Smooth muscle cell (in vitro differentiated cells): ENCODE results near the gene OCSTAMP. TPM values are rescaled to one million over a fixed set of nuclear protein-coding genes. Genes with fewer than 3 reads are reported as not detected.
A peak's percentile ranks its signal among the peaks of the same experiment; 100 is the strongest.

Experiments
- DNase-seq: peaks from one replicate; lab custom pipeline; 2025; ENCODE audit not compliant: unreplicated experiment; lab: John Stamatoyannopoulos, UW
- H2AFZ ChIP-seq: fragments of 200-600 bp; sonication (generic); 2 replicates; pipeline ENCODE4 v1.6.0; 2016; ENCODE audit warnings: antibody characterized with exemption, low read depth, mild to moderate bottlenecking
- H3F3A ChIP-seq: fragments of 200-600 bp; sonication (generic); 2 replicates; pipeline ENCODE4 v1.6.0; 2017; ENCODE audit warnings: antibody characterized with exemption, low read depth
- H3K27ac ChIP-seq: fragments of 200-600 bp; sonication (generic); 2 replicates; pipeline ENCODE4 v1.5.1; 2016; ENCODE audit warnings: low read depth, mild to moderate bottlenecking
- H3K27me3 ChIP-seq: fragments of 200-600 bp; sonication (generic); 2 replicates; pipeline ENCODE4 v1.6.1; 2016; ENCODE audit warnings: low read depth, mild to moderate bottlenecking
- H3K36me3 ChIP-seq: fragments of 200-600 bp; sonication (generic); 2 replicates; pipeline ENCODE4 v1.5.1; 2016; ENCODE audit warnings: low read depth
- H3K4me1 ChIP-seq: fragments of 200-600 bp; sonication (generic); 2 replicates; pipeline ENCODE4 v1.5.1; 2016; ENCODE audit warnings: low read depth
- H3K4me2 ChIP-seq: fragments of 200-600 bp; sonication (generic); 2 replicates; pipeline ENCODE4 v1.6.0; 2016; ENCODE audit warnings: mild to moderate bottlenecking
- H3K4me3 ChIP-seq: fragments of 200-600 bp; sonication (generic); 2 replicates; pipeline ENCODE4 v1.5.1; 2016; ENCODE audit warnings: mild to moderate bottlenecking
- H3K79me2 ChIP-seq: fragments of 200-600 bp; sonication (generic); 2 replicates; pipeline ENCODE4 v1.6.0; 2016; ENCODE audit warnings: low read depth, mild to moderate bottlenecking
- H3K9ac ChIP-seq: fragments of 200-600 bp; sonication (generic); 2 replicates; pipeline ENCODE4 v1.6.0; 2016; ENCODE audit warnings: low read depth
- H3K9me3 ChIP-seq: fragments of 200-600 bp; sonication (generic); replicated peaks from 2 replicates; pipeline ENCODE4 v1.5.1; 2016; ENCODE audit warnings: low read depth
- H4K20me1 ChIP-seq: fragments of 200-600 bp; sonication (generic); 2 replicates; pipeline ENCODE4 v1.6.0; 2016; ENCODE audit warnings: low read depth
- CTCF ChIP-seq: fragments of 200-600 bp; sonication (generic); IDR thresholded peaks from 2 replicates; pipeline ENCODE4 v1.5.1; 2017; ENCODE audit warnings: borderline replicate concordance, mild to moderate bottlenecking, antibody characterized with exemption; ENCODE audit not compliant: insufficient read depth, poor library complexity, severe bottlenecking
- WGBS: methylation state at CpG from one replicate; pipeline ENCODE4 v1.1.7; 2016; ENCODE audit warnings: low lambda C conversion rate; 5-methylcytosine and 5-hydroxymethylcytosine counted together
- polyA plus RNA-seq: library from polyadenylated mRNA; unstranded; fragments of >200 nt; fragmentation: Nextera tagmentation; extraction: Ambion mirVana; gene quantifications from 2 replicates; pipeline ENCODE4 v1.2.1, GENCODE V29; 2016
- total RNA-seq: library from RNA; depleted of rRNA; stranded (reverse); fragments of >200 nt; gene quantifications from 2 replicates; pipeline ENCODE4 v1.2.3, GENCODE V29; 2014

OCSTAMP gene
- total and polyA plus RNA-seq, 2 experiments from 2014 or later: not detected

GRCh38 chr20:46519471-46520068 lies 30.9 kb downstream of the OCSTAMP start:
- H4K20me1 ChIP-seq: no peaks in the 10 kb centered on the region
- no peak overlapping the region for H3K4me2 ChIP-seq
- H3K79me2 ChIP-seq: no peaks in the 10 kb centered on the region
- no peak overlapping the region for H3K9ac ChIP-seq
- H3K27ac ChIP-seq: no peak overlapping the region
- no peak for DNase-seq
- no peak for TF ChIP-seq CTCF
- no peak overlapping the region for H3K4me3 ChIP-seq
- H3K27me3 ChIP-seq: peaks cover 29% of the 10 kb centered on the region
- no peaks in the 10 kb centered on the region for H3K36me3 ChIP-seq
- H3K9me3 ChIP-seq: no peaks in the 10 kb centered on the region
- H3K4me1 ChIP-seq: no peaks in the 10 kb centered on the region
- H2AFZ ChIP-seq: no peak overlapping the region
- 72% methylated on average over 3 of the region's 3 CpGs for WGBS
- H3F3A ChIP-seq: no peaks in the 10 kb centered on the region

GRCh38 chr20:46512943-46513844 lies 37.3 kb downstream of the OCSTAMP start, which contains the start of gene ZNF334:
Gene ZNF334, minus strand, starts transcription at chr20:46513559. Its CDS starts 1,457 bp downstream, at chr20:46512102.
- WGBS: 4% methylated on average over 46 of the region's 49 CpGs
- no peak within 1 kb of the TSS for H3K27ac ChIP-seq
- H2AFZ ChIP-seq: peak within 1 kb of the TSS; percentile 98
- peak; percentile 5 for DNase-seq
- H3K9ac ChIP-seq: peak within 1 kb of the TSS; percentile 52
- H3K79me2 ChIP-seq: no peaks in the 10 kb centered on the region
- H3K36me3 ChIP-seq: no peaks in the 10 kb centered on the region
- TF ChIP-seq CTCF: no peak
- H3K4me2 ChIP-seq: peak within 1 kb of the TSS; percentile 99
- no peaks in the 10 kb centered on the region for H3K9me3 ChIP-seq
- H3K4me1 ChIP-seq: peaks cover 8% of the 10 kb centered on the region
- peaks cover 22% of the 10 kb centered on the region for H3K27me3 ChIP-seq
- no peaks in the 10 kb centered on the region for H4K20me1 ChIP-seq
- peak within 1 kb of the TSS; percentile 91 for H3K4me3 ChIP-seq
- no peaks in the 10 kb centered on the region for H3F3A ChIP-seq

DNA sequence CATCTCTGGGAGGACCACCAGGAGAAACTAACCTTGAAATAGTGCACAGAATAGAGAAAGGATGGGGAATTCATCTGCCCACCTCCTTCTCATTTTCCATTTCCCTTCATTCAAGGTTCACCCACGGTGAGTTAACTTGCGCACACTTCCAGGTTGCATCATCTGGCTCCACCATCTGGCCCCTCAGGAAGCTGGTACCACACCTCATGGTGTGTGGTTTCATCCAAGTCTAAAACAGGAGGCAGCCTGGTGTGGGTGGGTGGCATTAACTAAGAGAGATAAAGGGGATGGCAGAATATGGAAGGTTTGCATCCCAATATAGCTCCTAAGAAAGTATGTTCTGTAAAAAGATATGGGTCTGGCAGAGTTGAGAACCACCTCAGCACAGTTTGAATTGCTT lies 40.9 kb downstream of the OCSTAMP start:
- 95% methylated on average over 2 of the region's 2 CpGs for WGBS
- H3K4me2 ChIP-seq: no peak overlapping the region
- no peaks in the 10 kb centered on the region for H3K27me3 ChIP-seq
- H3K4me1 ChIP-seq: peaks cover 8% of the 10 kb centered on the region
- DNase-seq: no peak
- H3K4me3 ChIP-seq: no peak overlapping the region
- H2AFZ ChIP-seq: no peak overlapping the region
- H4K20me1 ChIP-seq: no peaks in the 10 kb centered on the region
- no peak overlapping the region for H3K9ac ChIP-seq
- H3K79me2 ChIP-seq: no peaks in the 10 kb centered on the region
- no peak for TF ChIP-seq CTCF
- H3K36me3 ChIP-seq: peaks cover under 1% of the 10 kb centered on the region
- no peaks in the 10 kb centered on the region for H3K9me3 ChIP-seq
- no peak overlapping the region for H3K27ac ChIP-seq
- no peaks in the 10 kb centered on the region for H3F3A ChIP-seq
